ENCODE measurements around the gene DDX1.

GRCh38 chr2:15591692-15592463 is at the start of gene DDX1:
- TF ChIP-seq POLR2AphosphoS5 (IDR thresholded peaks at IDR 0.05) (peak; percentile 56 to 95 (median 84)), CTCF (IDR thresholded peaks at IDR 0.05) (no peak), POLR2A (IDR thresholded peaks at IDR 0.05) (peak; percentile 78)

Measured in breast epithelium (tissue), 3 donors.